GM12873 (cell line): ENCODE measurements around the gene DHRSX.

Experiments used
- CTCF ChIP-seq: IDR thresholded peaks from 2 replicates; pipeline ENCODE4 v1.5.1; 2012; ENCODE audit warnings: low read depth, mild to moderate bottlenecking, moderate library complexity, low read length, control low read depth; ENCODE audit not compliant: insufficient read depth; ENCODE audit errors: missing control alignments

Gene DHRSX

GRCh38 chrX:2343413-2343812, 157.4 kb downstream of the DHRSX start:
- no peak for TF ChIP-seq CTCF

GRCh38 chrX:2342874-2343273, 157.9 kb downstream of the DHRSX start:
- TF ChIP-seq CTCF: no peak

GRCh38 chrX:2342281-2342688, 158.5 kb downstream of the DHRSX start:
- no peak for TF ChIP-seq CTCF

- TF ChIP-seq CTCF: no peak
Observed at GRCh38 chrX:2340991-2341390, 159.8 kb downstream of the DHRSX start.

GRCh38 chrX:2336181-2336580, 164.6 kb downstream of the DHRSX start:
- TF ChIP-seq CTCF: no peak

- TF ChIP-seq CTCF: no peak
Observed at GRCh38 chrX:2334237-2334636, 166.5 kb downstream of the DHRSX start.

GRCh38 chrX:2332252-2332651, 168.5 kb downstream of the DHRSX start:
- TF ChIP-seq CTCF: no peak
